Muscle of leg (tissue), 11 donors: ENCODE results near the gene PML. TPM values are rescaled to one million over a fixed set of nuclear protein-coding genes. Genes with fewer than 3 reads are reported as not detected.
A peak's percentile ranks its signal among the peaks of the same experiment; 100 is the strongest.
"Not testable (repeated sequence)": the region's sequence is repeated elsewhere in the genome, so short reads cannot be mapped to it uniquely, and the experiment has no call there.

Experiments used
- DNase-seq: peaks from one replicate; pipeline ENCODE4 v3.0.0; 2013
- H3K27ac ChIP-seq: one replicate; pipeline ENCODE4 v1.5.1; 2013; ENCODE audit warnings: mild to moderate bottlenecking, low read length, control low read depth
- H3K27me3 ChIP-seq: one replicate; pipeline ENCODE4 v1.6.1; 2013; ENCODE audit warnings: low read length; ENCODE audit not compliant: control insufficient read depth, insufficient read depth
- H3K36me3 ChIP-seq: one replicate; pipeline ENCODE4 v1.6.1; 2013; ENCODE audit warnings: low read length; ENCODE audit not compliant: control insufficient read depth, insufficient read depth
- H3K4me1 ChIP-seq: one replicate; pipeline ENCODE4 v1.6.1; 2013; ENCODE audit warnings: low read length; ENCODE audit not compliant: control insufficient read depth, insufficient read depth
- H3K4me3 ChIP-seq: one replicate; pipeline ENCODE4 v1.5.1; 2013; ENCODE audit warnings: low read length, control low read depth
- H3K9me3 ChIP-seq: replicated peaks from 2 replicates; pipeline ENCODE4 v1.6.1; 2013; ENCODE audit warnings: low read depth, low read length; ENCODE audit not compliant: control insufficient read depth
- WGBS: methylation state at CpG from one replicate; pipeline ENCODE4 v1.1.5; 2013; ENCODE audit warnings: missing lambda C conversion rate; ENCODE audit not compliant: insufficient coverage; 5-methylcytosine and 5-hydroxymethylcytosine counted together
- polyA plus RNA-seq, 8 donors: library from polyadenylated mRNA; unstranded; fragments of 120-200 nt; gene quantifications; one replicate each; pipeline versions ENCODE4 v1.2.1 to v1.2.3, GENCODE V29; 2013; ENCODE audit warnings: inconsistent platforms in 1 of 8, low replicate concordance in 1 of 8; ENCODE audit not compliant: insufficient read length in 8 of 8, insufficient read depth in 1 of 8
- total RNA-seq: library from RNA; stranded (reverse); fragments of 120-200 nt; gene quantifications from one replicate; pipeline ENCODE4 v1.2.4, GENCODE V29; 2013

Gene PML
- total and polyA plus RNA-seq, 9 donors, result 15.2 to 47.2 (median 32.0) TPM

GRCh38 chr15:73969151-73969759 lies 25.3 kb upstream of the PML start:
- Histone ChIP-seq H3K9me3 (no peaks in the 10 kb centered on the region), H3K36me3 (no peaks in the 10 kb centered on the region), H3K27me3 (no peaks in the 10 kb centered on the region), H3K27ac (no peak overlapping the region), H3K4me1 (peaks cover 13% of the 10 kb centered on the region), H3K4me3 (no peak overlapping the region)
- DNase-seq, result no peak
- 77% methylated on average over 5 of the region's 6 CpGs for WGBS

DNA sequence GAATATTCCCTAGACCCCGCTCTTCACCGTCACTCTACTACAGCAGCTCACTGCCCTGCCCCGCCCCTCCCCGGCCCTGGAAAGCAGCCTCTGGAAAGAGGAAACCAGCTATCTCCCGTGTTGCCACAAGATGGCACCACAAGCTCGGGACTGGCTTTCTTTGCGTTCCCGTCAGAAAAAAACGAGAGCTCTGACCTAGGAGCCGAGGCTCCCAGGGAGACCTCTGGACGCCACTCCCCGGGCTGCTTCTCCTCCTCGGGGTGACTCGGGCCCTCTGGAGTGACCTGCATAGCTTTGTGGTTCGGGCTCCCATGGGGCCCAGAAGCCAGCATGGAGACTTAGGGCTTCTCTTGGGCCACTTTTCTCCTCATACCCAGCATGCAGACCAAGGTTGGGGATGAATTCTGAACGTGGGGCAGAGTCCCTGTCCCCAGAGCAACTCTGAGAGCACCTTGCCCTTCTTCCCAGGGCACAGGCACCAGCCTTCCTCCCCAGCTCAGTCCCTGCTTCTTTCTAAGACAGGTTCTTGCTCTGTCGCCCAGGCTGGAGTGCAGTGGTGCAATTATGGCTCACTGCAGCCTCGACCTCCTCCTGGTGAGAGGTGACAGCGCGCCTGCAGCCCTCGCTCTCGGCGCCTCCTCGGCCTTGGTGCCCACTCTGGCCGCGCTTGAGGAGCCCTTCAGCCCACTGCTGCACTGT lies 21.4 kb upstream of the PML start:
- Histone ChIP-seq H3K4me1 (peaks cover 7% of the 10 kb centered on the region), H3K4me3 (no peak overlapping the region), H3K9me3 (no peaks in the 10 kb centered on the region), H3K27ac (no peak overlapping the region), H3K36me3 (no peaks in the 10 kb centered on the region), H3K27me3 (peaks cover 6% of the 10 kb centered on the region)
- WGBS, result 14% methylated on average over 20 of the region's 26 CpGs
- peak; percentile 92 for DNase-seq

DNA sequence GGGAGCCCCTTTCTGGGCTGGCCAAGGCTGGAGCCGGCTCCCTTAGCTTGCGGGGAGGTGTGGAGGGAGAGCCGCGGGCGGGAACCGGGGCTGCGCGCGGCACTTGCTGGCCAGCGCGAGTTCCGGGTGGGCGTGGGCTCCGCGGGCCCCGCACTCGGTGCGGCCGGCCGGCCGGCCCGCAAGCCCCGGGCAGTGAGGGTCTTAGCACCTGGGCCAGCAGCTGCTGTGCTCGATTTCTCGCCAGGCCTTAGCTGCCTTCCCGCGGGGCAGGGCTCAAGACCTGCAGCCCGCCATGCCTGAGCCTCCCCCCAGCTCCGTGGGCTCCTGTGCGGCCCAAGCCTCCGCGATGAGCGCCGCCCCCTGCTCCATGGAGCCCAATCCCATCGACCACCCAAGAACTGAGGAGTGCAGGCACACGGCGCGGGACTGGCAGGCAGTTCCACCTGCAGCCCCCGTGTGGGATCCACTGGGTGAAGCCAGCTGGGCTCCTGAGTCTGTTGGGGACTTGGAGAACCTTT lies 20.8 kb upstream of the PML start:
- H3K27me3 ChIP-seq, H3K4me3 ChIP-seq, H3K36me3 ChIP-seq, DNase-seq, H3K9me3 ChIP-seq, H3K4me1 ChIP-seq, H3K27ac ChIP-seq: not testable (repeated sequence)
- WGBS, result 85% methylated on average over 35 of the region's 39 CpGs

GRCh38 chr15:73975440-73976125 lies 18.9 kb upstream of the PML start:
- not testable (repeated sequence) for H3K9me3 ChIP-seq, H3K27me3 ChIP-seq, H3K27ac ChIP-seq, H3K4me1 ChIP-seq, DNase-seq, H3K36me3 ChIP-seq, H3K4me3 ChIP-seq
- WGBS, result 36% methylated on average over 3 of the region's 18 CpGs

GRCh38 chr15:73978896-73979295 lies 15.6 kb upstream of the PML start:
- Histone ChIP-seq H3K36me3 (no peaks in the 10 kb centered on the region), H3K4me1 (peaks cover 31% of the 10 kb centered on the region), H3K27ac (no peak overlapping the region), H3K9me3 (no peaks in the 10 kb centered on the region), H3K4me3 (no peak overlapping the region), H3K27me3 (peaks cover 6% of the 10 kb centered on the region)
- DNase-seq, result no peak
- 67% methylated on average over 1 of the region's 3 CpGs for WGBS

DNA sequence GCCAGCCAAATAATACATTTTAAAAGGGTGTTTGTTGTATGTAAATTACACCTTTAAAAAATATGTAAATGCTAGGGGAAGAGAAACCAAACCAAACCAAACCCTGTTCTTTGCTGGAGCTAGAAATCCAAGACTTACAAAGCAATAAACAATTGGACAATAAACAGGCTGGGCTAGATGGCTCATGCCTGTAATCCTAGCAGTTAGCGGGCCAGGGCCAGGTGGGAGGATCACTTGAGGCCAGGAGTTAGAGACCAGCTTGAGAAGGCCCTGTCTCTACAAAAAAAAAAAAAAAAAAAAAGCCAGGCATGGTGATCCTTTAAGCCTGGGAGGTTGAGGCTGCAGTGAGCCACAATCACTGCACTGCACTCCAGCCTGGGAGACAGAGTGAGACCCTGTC lies 14.9 kb upstream of the PML start:
- Histone ChIP-seq H3K36me3 (peaks cover 5% of the 10 kb centered on the region), H3K27ac (no peak overlapping the region), H3K27me3 (peaks cover 6% of the 10 kb centered on the region), H3K4me3 (no peak overlapping the region), H3K9me3 (no peaks in the 10 kb centered on the region), H3K4me1 (peaks cover 39% of the 10 kb centered on the region)
- WGBS, result 60% methylated on average over 1 of the region's 1 CpG
- no peak for DNase-seq

GRCh38 chr15:73981761-73982221 lies 12.7 kb upstream of the PML start:
- peaks cover 16% of the 10 kb centered on the region for H3K36me3 ChIP-seq
- peak; percentile 46 for DNase-seq
- no peaks in the 10 kb centered on the region for H3K9me3 ChIP-seq
- H3K4me3 ChIP-seq, result no peak overlapping the region
- peaks cover 56% of the 10 kb centered on the region for H3K4me1 ChIP-seq
- H3K27me3 ChIP-seq, result peaks cover 2% of the 10 kb centered on the region
- H3K27ac ChIP-seq, result peak overlapping the region; percentile 95
- 33% methylated on average over 1 of the region's 5 CpGs for WGBS

DNA sequence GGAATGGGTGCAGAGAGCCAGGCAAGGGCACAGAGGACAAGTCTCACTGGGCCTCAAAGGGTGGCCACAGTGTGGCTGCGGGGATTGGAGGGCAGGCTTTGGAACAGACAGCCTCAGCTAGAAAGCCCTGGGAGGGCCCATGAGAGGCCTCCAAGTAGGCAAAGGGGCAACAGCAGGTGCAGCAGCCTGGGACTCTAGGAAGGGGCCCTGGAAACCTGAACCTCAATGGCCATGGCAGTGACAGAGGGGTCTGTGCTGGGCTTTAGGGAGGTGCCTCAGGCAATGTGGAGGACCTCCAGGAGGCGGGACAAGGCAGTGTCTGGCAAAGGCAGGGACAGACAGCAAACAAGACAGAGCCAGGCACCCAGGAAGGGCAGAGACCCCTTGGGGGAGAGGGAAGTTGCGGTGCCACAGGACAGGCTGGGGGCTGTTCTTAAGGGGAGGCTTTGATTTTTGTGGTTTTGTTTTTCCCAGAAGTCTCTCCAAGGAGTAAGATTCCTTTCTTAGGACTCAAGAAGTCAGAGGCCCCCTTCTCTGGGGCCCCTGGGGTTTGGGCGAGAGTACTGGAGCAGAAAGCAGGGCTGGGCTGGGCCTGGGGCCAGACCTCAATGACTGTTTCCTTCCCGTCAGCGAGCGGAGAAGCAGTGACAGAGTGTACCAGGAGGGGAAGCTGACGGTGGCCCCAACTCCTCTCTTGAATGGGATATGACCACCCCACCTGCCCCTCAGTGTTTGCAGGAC lies 12.1 kb upstream of the PML start:
- H3K9me3 ChIP-seq, result no peaks in the 10 kb centered on the region
- 17% methylated on average over 4 of the region's 8 CpGs for WGBS
- no peak overlapping the region for H3K4me3 ChIP-seq
- peak overlapping the region; percentile 95 for H3K27ac ChIP-seq
- peaks cover 22% of the 10 kb centered on the region for H3K36me3 ChIP-seq
- peak; percentile 96 for DNase-seq
- no peaks in the 10 kb centered on the region for H3K27me3 ChIP-seq
- peaks cover 62% of the 10 kb centered on the region for H3K4me1 ChIP-seq

DNA sequence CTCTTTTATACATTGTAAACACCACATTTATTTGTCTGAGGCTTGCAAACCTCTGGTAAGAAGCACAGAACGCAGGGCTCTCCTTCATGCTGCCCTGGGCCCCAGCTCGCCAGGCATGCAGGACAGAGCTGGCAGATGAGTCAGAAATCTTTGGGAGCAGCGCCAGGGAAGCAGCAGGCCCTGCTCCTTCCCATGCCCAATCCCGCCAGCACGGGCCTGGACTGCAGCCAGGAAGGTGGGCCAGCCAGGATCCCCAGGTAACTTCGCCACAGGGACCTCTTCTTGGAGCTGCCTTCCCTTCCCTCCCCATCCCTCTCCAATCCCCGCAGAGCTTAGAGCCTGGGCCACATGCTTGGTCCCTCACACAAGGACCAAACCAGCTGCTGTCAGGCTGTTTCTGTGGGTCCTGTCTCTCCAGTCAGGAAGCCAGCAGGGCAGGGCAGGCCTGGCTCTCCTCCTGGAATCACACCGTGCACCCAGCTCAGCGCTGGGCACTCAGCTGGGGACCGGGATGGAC lies 11.2 kb upstream of the PML start:
- peak overlapping the region; percentile 95 for H3K27ac ChIP-seq
- WGBS, result 29% methylated on average over 10 of the region's 10 CpGs
- H3K4me1 ChIP-seq, result peaks cover 64% of the 10 kb centered on the region
- H3K4me3 ChIP-seq, result no peak overlapping the region
- peaks cover 31% of the 10 kb centered on the region for H3K36me3 ChIP-seq
- DNase-seq, result peak; percentile 62
- H3K27me3 ChIP-seq, result no peaks in the 10 kb centered on the region
- no peaks in the 10 kb centered on the region for H3K9me3 ChIP-seq
